GM23338 (cell line): Measurements from ENCODE around the gene TINAGL1.

Experiments
- JUNB ChIP-seq: IDR thresholded peaks from one replicate; pipeline ENCODE4 v1.6.1; 2016; ENCODE audit warnings: antibody characterized with exemption; ENCODE audit not compliant: unreplicated experiment
- REST ChIP-seq: IDR thresholded peaks from one replicate; pipeline ENCODE4 v1.6.1; 2018; ENCODE audit warnings: antibody characterized with exemption; ENCODE audit not compliant: unreplicated experiment
- TF ChIP-seq, protein P1 (sequence below), 2 experiments: fragments of 200-600 bp in 1 of 2; sonication (generic) in 1 of 2; conservative IDR thresholded peaks; 2 replicates each; pipeline versions ENCODE4 v1.5.1 to v1.6.1; 2016 to 2017; ENCODE audit warnings: antibody characterized with exemption in 2 of 2, low read depth in 2 of 2, mild to moderate bottlenecking in 2 of 2, moderate library complexity in 1 of 2

- TF ChIP-seq, protein P1, sequence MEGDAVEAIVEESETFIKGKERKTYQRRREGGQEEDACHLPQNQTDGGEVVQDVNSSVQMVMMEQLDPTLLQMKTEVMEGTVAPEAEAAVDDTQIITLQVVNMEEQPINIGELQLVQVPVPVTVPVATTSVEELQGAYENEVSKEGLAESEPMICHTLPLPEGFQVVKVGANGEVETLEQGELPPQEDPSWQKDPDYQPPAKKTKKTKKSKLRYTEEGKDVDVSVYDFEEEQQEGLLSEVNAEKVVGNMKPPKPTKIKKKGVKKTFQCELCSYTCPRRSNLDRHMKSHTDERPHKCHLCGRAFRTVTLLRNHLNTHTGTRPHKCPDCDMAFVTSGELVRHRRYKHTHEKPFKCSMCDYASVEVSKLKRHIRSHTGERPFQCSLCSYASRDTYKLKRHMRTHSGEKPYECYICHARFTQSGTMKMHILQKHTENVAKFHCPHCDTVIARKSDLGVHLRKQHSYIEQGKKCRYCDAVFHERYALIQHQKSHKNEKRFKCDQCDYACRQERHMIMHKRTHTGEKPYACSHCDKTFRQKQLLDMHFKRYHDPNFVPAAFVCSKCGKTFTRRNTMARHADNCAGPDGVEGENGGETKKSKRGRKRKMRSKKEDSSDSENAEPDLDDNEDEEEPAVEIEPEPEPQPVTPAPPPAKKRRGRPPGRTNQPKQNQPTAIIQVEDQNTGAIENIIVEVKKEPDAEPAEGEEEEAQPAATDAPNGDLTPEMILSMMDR (conservative IDR thresholded peaks at IDR 0.05; ENCODE audit: low read depth in 2 of 2) = no peak
- TF ChIP-seq REST (no peak), JUNB (no peak)
Observed at GRCh38 chr1:31545927-31546540, 30.3 kb upstream of the TINAGL1 start.
